ENCODE results near the gene DNAL1.

Gene DNAL1

GRCh38 chr14:73644531-73645247 lies at the start of gene DNAL1:
TSS of gene DNAL1 (plus strand) at chr14:73644986. CDS start at chr14:73645040, 54 bp downstream.
- TF ChIP-seq GATA3 (IDR thresholded peaks at IDR 0.05; ENCODE audit: low read depth, low read length) (no peak), GATA2 (IDR thresholded peaks at IDR 0.05; ENCODE audit: low read depth, low read length) (no peak)

- no peak for TF ChIP-seq GATA2 (IDR thresholded peaks at IDR 0.05; ENCODE audit: low read depth, low read length)
These were observed 45.3 kb upstream of the DNAL1 start for GRCh38 chr14:73599499-73599898.

GRCh38 chr14:73602994-73603393 lies 41.8 kb upstream of the DNAL1 start:
- TF ChIP-seq GATA3 (IDR thresholded peaks at IDR 0.05; ENCODE audit: low read depth, low read length), result no peak
- TF ChIP-seq GATA2 (IDR thresholded peaks at IDR 0.05; ENCODE audit: low read depth, low read length), result no peak

- TF ChIP-seq GATA3 (IDR thresholded peaks at IDR 0.05; ENCODE audit: low read depth, low read length) (no peak), GATA2 (IDR thresholded peaks at IDR 0.05; ENCODE audit: low read depth, low read length) (no peak)
These were observed 38.5 kb upstream of the DNAL1 start for GRCh38 chr14:73606271-73606670.

- no peak for TF ChIP-seq GATA3 (IDR thresholded peaks at IDR 0.05; ENCODE audit: low read depth, low read length)
- TF ChIP-seq GATA2 (IDR thresholded peaks at IDR 0.05; ENCODE audit: low read depth, low read length), result no peak
These were observed 37.5 kb upstream of the DNAL1 start for GRCh38 chr14:73607241-73607640.

- TF ChIP-seq GATA3 (IDR thresholded peaks at IDR 0.05; ENCODE audit: low read depth, low read length) (no peak), GATA2 (IDR thresholded peaks at IDR 0.05; ENCODE audit: low read depth, low read length) (no peak)
These were observed 34.1 kb upstream of the DNAL1 start for GRCh38 chr14:73610687-73611086.

- no peak for TF ChIP-seq GATA2 (IDR thresholded peaks at IDR 0.05; ENCODE audit: low read depth, low read length)
- no peak for TF ChIP-seq GATA3 (IDR thresholded peaks at IDR 0.05; ENCODE audit: low read depth, low read length)
These were observed 32.3 kb upstream of the DNAL1 start, which contains the start of gene ACOT6 for GRCh38 chr14:73612339-73613045. TSS of gene ACOT6 (plus strand) at chr14:73612517. CDS start at chr14:73612572, 55 bp downstream.

- TF ChIP-seq GATA2 (IDR thresholded peaks at IDR 0.05; ENCODE audit: low read depth, low read length), result no peak
- TF ChIP-seq GATA3 (IDR thresholded peaks at IDR 0.05; ENCODE audit: low read depth, low read length), result no peak
These were observed 31.8 kb upstream of the DNAL1 start for GRCh38 chr14:73613046-73613383.

- TF ChIP-seq GATA2 (IDR thresholded peaks at IDR 0.05; ENCODE audit: low read depth, low read length), result no peak
- TF ChIP-seq GATA3 (IDR thresholded peaks at IDR 0.05; ENCODE audit: low read depth, low read length), result no peak
These were observed 31.3 kb upstream of the DNAL1 start for GRCh38 chr14:73613419-73613963.

GRCh38 chr14:73616831-73617230 lies 28.0 kb upstream of the DNAL1 start:
- TF ChIP-seq GATA3 (IDR thresholded peaks at IDR 0.05; ENCODE audit: low read depth, low read length) (no peak), GATA2 (IDR thresholded peaks at IDR 0.05; ENCODE audit: low read depth, low read length) (no peak)

- TF ChIP-seq GATA3 (IDR thresholded peaks at IDR 0.05; ENCODE audit: low read depth, low read length), result no peak
- TF ChIP-seq GATA2 (IDR thresholded peaks at IDR 0.05; ENCODE audit: low read depth, low read length), result no peak
These were observed 25.3 kb upstream of the DNAL1 start for GRCh38 chr14:73619524-73619923.

GRCh38 chr14:73620268-73620667 lies 24.5 kb upstream of the DNAL1 start:
- TF ChIP-seq GATA3 (IDR thresholded peaks at IDR 0.05; ENCODE audit: low read depth, low read length) (no peak), GATA2 (IDR thresholded peaks at IDR 0.05; ENCODE audit: low read depth, low read length) (no peak)

- TF ChIP-seq GATA2 (IDR thresholded peaks at IDR 0.05; ENCODE audit: low read depth, low read length) (no peak), GATA3 (IDR thresholded peaks at IDR 0.05; ENCODE audit: low read depth, low read length) (no peak)
These were observed 21.2 kb upstream of the DNAL1 start for GRCh38 chr14:73623504-73624054.

- TF ChIP-seq GATA3 (IDR thresholded peaks at IDR 0.05; ENCODE audit: low read depth, low read length) (no peak), GATA2 (IDR thresholded peaks at IDR 0.05; ENCODE audit: low read depth, low read length) (no peak)
These were observed 19.1 kb upstream of the DNAL1 start for GRCh38 chr14:73625706-73626105.

GRCh38 chr14:73627151-73627558 lies 17.6 kb upstream of the DNAL1 start:
- no peak for TF ChIP-seq GATA2 (IDR thresholded peaks at IDR 0.05; ENCODE audit: low read depth, low read length)
- TF ChIP-seq GATA3 (IDR thresholded peaks at IDR 0.05; ENCODE audit: low read depth, low read length), result no peak

Data from SH-SY5Y (cell line).